ENCODE data around the gene IL17C.
A peak's percentile ranks its signal among the peaks of the same experiment; 100 is the strongest.

- TF ChIP-seq, protein P1, sequence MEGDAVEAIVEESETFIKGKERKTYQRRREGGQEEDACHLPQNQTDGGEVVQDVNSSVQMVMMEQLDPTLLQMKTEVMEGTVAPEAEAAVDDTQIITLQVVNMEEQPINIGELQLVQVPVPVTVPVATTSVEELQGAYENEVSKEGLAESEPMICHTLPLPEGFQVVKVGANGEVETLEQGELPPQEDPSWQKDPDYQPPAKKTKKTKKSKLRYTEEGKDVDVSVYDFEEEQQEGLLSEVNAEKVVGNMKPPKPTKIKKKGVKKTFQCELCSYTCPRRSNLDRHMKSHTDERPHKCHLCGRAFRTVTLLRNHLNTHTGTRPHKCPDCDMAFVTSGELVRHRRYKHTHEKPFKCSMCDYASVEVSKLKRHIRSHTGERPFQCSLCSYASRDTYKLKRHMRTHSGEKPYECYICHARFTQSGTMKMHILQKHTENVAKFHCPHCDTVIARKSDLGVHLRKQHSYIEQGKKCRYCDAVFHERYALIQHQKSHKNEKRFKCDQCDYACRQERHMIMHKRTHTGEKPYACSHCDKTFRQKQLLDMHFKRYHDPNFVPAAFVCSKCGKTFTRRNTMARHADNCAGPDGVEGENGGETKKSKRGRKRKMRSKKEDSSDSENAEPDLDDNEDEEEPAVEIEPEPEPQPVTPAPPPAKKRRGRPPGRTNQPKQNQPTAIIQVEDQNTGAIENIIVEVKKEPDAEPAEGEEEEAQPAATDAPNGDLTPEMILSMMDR (IDR thresholded peaks at IDR 0.05) = peak; percentile 78
- TF ChIP-seq MXI1 (IDR thresholded peaks at IDR 0.05; ENCODE audit: low read depth, low read length) (no peak), TCF12 (IDR thresholded peaks at IDR 0.05) (no peak), MEF2A (IDR thresholded peaks at IDR 0.05; ENCODE audit: borderline replicate concordance, low read depth) (no peak), FOXJ3 (CRISPR knock-in tag; IDR thresholded peaks at IDR 0.05) (no peak), IRF3 (IDR thresholded peaks at IDR 0.05; ENCODE audit: low read depth, low read length) (no peak), RCOR1 (IDR thresholded peaks at IDR 0.05; ENCODE audit: low read length) (no peak), TAF1 (IDR thresholded peaks at IDR 0.05; ENCODE audit: borderline replicate concordance, low read depth, low read length) (no peak), EP300 (IDR thresholded peaks at IDR 0.05; ENCODE audit: borderline replicate concordance in 1 of 2, low read depth in 1 of 2, low read length in 1 of 2) (no peak)
Observed at GRCh38 chr16:88685156-88686061, 47.0 kb downstream of the IL17C start.

All from SK-N-SH (cell line).